NCI-H226 (cell line): ENCODE measurements around the gene TMEM243.
"Not testable (repeated sequence)": the region's sequence is repeated elsewhere in the genome, so short reads cannot be mapped to it uniquely, and the experiment has no call there.

Source experiments
- DNase-seq: peaks from one replicate; pipeline ENCODE4 v3.0.0-alpha.2; 2015

Gene TMEM243

GRCh38 chr7:87210506-87210905, 9.0 kb downstream of the TMEM243 start:
- no peak for DNase-seq

- no peak for DNase-seq
These were observed 10.1 kb downstream of the TMEM243 start for GRCh38 chr7:87209295-87209924.

- DNase-seq: no peak
These were observed 13.2 kb downstream of the TMEM243 start for GRCh38 chr7:87206361-87206760.

DNA sequence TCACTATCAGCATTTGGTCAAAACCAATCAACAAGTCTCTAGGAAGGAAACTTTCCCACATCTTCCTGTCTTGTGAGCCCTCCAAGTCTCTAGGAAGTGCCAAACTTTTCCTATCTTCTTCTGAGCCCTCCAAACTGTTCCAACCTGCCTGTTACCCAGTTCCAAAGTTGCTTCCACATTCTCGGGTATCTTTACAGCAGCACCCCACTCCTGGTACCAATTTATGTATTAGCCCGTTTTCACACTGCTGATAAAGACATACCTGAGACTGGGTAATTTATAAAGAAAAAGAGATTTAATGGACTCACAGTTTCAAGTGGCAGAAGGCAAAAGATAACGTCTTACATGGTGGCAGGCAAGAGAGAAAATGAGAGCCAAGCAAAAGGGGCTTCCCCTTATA, 13.8 kb downstream of the TMEM243 start:
- DNase-seq: not testable (repeated sequence)

DNA sequence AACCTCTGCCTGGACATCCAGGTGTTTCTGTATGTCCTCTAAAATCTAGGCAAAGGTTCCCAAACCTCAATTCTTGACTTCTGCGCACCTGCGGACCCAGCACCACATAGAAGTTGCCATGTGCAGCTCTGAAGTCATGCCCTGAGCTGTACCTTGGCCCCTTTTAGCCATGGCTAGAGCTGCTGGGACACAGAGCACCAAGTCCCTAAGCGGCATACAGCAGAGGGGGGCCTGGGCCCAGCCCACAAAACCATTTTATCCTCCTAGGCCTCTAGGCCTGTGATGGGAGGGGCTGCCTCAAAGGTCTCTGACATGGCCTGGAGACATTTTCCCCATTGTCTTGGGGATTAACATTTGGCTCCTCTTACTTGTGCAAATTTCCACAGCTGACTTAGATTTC, 14.6 kb downstream of the TMEM243 start:
- DNase-seq: no peak

DNA sequence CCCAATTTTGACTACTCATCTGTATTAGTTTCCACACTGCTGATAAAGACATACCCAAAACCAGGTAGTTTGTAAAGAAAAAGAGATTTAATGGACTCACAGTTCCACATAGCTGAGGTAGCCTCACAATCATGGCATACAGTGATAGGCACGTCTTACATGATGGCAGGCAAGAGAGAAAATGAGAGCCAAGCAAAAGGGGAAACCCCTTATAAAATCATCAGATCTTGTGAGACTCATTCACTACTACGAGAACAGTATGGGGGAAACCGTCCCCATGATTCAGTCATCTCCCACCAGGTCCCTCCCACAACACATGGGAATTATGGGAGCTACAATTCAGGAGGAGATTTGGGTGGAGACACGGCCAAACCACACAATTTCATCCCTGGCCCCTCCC, 15.6 kb downstream of the TMEM243 start:
- DNase-seq: not testable (repeated sequence)

GRCh38 chr7:87202705-87203104, 16.8 kb downstream of the TMEM243 start:
- no peak for DNase-seq

GRCh38 chr7:87202208-87202607, 17.3 kb downstream of the TMEM243 start:
- DNase-seq: no peak

- DNase-seq: no peak
These were observed 19.7 kb downstream of the TMEM243 start for GRCh38 chr7:87199700-87200450.

DNA sequence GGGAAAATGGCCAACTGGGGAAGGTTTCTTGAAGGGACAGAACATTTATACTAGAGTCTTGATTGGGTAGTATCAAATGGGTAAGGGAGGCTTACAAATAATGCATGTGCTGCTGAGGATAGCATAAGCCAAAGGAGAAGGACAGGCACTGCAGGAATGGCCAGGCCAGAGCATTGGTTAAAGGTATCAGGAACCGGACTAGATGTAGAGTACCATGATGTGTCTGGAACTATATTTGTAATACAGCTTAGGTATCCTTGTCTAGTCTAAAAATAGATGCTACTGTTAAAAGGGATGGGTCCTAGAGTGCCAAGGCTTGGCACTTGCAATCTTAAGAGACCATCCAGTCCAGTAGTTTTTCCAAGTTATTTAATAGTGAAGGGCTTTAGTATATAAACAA, 20.3 kb downstream of the TMEM243 start:
- no peak for DNase-seq

- no peak for DNase-seq
These were observed 25.6 kb downstream of the TMEM243 start for GRCh38 chr7:87193912-87194311.

DNA sequence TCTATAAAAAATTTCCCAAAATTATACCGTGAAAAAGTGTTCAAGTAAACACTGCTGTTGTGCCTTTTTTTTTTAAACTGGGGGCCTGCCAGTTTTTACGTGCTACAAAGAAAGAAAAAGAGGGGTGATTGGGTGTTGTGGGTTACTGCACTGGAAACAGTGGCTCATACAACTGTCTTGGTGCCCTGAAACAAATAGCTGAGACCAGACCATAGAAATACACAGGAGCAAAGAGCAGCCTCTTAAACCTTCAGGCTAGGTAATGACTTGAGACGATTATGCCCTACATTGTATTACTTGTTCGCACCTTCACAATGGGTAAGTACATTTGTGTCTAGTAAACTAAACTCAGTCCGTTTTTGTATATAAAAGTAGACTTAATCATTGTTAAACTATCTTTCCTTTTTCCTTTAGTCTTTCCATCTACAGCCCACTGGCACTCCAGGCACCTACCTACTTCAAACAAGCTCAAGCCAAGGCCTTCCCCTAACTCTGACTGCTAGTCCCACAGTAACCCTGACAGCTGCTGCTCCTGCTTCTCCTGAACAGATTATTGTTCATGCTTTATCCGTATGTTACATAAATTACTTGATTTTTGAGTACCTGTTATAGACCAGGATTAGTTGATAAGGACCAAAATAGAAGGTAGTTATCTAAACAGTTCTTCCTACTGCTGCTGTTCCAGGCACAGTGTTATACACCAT, 26.6 kb downstream of the TMEM243 start:
- no peak for DNase-seq

DNA sequence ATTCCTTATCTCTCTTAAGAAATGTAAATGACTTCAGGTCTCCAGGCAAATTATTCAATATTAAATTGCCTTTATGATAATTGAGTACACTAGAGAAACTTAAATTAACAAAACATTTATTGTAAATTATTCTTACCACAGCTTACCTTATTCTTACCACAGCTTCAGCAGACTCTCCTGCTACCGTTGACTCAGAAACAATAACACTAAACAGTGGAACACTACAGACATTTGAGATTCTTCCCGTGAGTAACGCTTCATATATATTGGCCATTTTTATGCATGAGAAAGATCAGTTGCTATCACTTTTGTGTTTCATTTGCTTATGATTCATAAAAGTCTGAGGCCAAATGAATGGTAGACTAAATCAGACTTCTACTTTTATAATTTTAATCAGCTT, 28.7 kb downstream of the TMEM243 start:
- DNase-seq: no peak

DNA sequence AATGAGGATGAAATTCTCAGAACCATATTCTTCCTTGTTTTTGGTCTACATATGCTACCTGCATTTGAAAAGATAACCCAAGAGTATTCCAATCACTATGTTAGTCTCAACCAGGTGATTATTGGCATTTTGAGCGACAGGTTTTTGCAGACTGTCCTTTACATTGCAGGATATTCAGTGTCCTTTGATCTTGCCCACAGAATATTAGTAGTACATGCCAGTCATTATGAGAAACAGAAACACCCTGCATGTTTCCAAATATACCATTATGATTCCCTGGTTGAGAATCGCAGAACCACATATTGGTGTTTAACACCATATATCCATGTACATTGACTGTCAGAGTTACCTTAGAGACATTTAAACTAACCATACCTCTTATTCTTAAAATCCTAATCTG, 30.6 kb downstream of the TMEM243 start:
- DNase-seq: no peak

DNA sequence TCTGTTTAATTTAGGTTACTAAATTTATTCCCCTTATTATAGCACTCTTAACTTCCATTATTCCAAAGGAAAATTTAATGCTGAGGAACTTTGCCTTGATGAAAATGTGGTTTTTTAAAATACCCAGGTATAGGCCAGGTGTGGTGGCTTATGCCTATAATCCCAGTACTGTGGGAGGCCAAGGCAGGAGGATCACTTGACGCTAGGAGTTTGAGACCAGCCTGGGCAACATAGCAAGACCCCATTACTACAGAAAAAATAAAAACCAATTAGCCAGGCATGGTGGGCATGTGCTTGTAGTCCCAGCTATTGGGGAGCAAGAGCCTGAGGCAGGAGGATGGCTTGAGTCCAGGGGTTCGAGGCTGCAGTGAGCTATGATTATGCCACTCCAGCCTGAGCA, 32.4 kb downstream of the TMEM243 start:
- no peak for DNase-seq

GRCh38 chr7:87179180-87179579, 40.4 kb downstream of the TMEM243 start:
- no peak for DNase-seq

DNA sequence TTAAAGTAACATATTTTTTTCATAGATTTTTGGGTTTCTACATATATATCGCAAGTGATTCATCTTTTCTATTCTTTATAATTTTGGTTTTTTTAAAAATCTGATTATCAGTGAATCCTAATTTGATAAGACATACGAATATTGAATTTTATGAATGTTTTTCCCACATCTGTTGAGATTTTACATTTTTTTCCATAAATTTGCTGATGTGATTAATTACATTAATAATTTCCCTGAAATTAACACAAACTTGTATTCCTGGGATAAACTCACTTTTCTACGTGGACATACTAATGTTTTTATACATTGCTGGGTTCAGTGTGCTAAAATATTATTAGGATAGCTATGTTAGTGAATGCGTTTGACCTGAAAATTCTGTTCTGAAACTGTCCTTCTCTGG, 41.2 kb downstream of the TMEM243 start:
- DNase-seq: no peak

DNA sequence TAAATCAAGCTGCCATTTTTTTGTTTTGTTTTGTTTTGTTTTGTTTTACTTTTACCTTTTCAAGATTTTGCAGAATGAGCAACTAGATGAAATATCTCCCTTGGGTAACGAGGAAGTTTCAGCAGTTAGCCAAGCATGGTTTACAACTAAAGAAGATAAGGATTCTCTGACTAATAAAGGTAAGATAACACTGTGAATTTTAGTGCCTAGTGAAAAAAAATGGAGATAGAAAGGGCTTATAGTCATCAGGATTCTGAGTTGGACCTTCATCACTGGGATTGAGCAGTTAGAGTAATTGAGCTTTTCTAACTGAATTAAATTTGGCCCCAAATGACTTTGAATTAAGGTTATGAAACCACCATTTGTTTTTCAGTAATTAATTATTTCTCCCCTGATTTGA, 46.1 kb downstream of the TMEM243 start:
- no peak for DNase-seq

DNA sequence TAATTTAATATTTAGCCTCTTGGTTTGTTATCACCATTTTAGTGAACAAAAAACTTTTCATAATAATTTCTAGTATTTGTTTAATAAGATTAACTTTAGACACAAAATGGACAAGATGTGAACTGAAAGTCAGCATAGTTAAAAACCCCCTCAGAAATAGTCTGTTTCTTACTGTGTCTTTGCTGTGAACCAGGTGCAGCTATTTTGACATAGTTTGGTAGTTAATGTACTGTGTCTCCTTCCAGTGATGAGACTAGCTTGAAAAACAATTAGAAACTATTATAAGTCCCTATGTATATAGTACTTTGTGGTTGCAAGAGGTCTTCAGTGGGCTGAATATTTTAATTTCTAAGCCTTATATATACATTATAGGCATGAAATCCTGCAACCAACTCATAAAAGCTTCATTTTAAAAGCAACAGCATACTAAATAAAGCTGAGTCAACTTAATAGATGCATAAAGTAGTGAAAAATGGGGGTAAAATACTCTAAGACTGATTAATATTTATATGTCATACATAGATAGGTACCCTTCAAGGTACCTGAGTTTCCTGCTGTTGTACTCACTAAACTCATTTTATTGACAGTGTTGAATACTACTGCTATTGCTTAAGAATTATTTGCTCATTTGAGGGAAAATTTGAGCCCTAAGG, 48.1 kb downstream of the TMEM243 start:
- no peak for DNase-seq

GRCh38 chr7:87170828-87171227, 48.7 kb downstream of the TMEM243 start:
- no peak for DNase-seq

DNA sequence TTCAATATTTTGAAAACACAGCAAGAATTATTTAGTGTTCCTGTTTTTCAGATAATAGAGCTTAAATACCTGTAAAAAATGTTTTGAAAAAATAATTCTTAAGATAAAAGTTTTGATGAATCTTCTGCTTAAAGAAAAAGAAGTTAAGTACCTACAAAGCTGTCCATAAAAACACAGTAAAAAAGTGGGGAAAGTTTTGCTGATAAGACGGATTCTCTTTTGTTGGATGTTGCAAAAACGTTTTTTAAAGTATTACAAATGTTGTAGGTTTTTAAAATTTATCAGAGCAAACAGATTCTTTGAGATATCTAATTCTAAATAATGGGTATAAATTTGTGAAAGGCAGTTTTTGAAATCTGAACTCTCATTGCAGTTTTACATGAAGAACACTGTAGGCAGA, 55.1 kb downstream of the TMEM243 start:
- DNase-seq: no peak

DNA sequence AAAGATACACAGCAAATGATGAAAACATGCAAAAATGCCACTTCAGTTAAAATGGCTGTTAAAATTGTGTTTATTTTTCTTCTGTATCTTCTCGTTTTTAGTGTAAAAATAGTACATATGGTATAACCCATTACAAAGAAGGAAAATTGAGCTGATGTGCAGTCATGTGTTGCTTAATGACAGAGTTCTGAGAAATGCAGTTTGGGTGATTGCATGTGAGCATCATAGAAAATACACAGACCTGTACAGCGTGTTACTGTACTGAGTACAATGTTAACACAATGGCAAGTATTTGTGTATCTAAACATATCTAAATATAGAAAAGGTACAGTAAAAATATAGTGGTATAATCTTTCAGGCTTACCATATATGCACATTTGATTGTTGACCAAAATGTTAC, 60.0 kb downstream of the TMEM243 start:
- DNase-seq: no peak

GRCh38 chr7:87156709-87157108, 62.8 kb downstream of the TMEM243 start:
- no peak for DNase-seq

GRCh38 chr7:87155788-87156187, 63.7 kb downstream of the TMEM243 start:
- no peak for DNase-seq
